HL-60 (cell line): ENCODE measurements around the gene COL7A1.

Experiments
- CTCF ChIP-seq: IDR thresholded peaks from one replicate; pipeline ENCODE4 v1.5.1; 2011; ENCODE audit warnings: low read length, control low read depth, inconsistent platforms; ENCODE audit not compliant: insufficient read depth
- GABPA ChIP-seq: IDR thresholded peaks from 2 replicates; pipeline ENCODE4 v1.6.1; 2012; ENCODE audit warnings: low read depth
- POLR2AphosphoS5 ChIP-seq: IDR thresholded peaks from 2 replicates; pipeline ENCODE4 v1.6.1; 2012; ENCODE audit warnings: low read depth
- REST ChIP-seq: IDR thresholded peaks from 2 replicates; pipeline ENCODE4 v1.6.1; 2012; ENCODE audit warnings: low read depth; ENCODE audit not compliant: insufficient replicate concordance
- SPI1 ChIP-seq: IDR thresholded peaks from 2 replicates; pipeline ENCODE4 v1.6.1; 2012; ENCODE audit warnings: low read depth, mild to moderate bottlenecking, borderline replicate concordance

GRCh38 chr3:48631516-48632448 lies 36.7 kb upstream of the COL7A1 start:
- TF ChIP-seq CTCF = no peak
- TF ChIP-seq POLR2AphosphoS5 = no peak
- no peak for TF ChIP-seq GABPA
- TF ChIP-seq REST = no peak
- no peak for TF ChIP-seq SPI1
